ENCODE measurements around the gene TXNDC16. TPM values are rescaled to one million over a fixed set of nuclear protein-coding genes. Genes with fewer than 3 reads are reported as not detected.

Gene TXNDC16
- total RNA-seq, 1 experiment from 2014 or later, result 13.2 TPM

- Mint-ChIP-seq H3K27ac (no peak overlapping the region), H3K36me3 (ENCODE audit: insufficient read depth in 1 of 3, low read depth in 3 of 3) (peaks cover 0 to 26% (median 9%) of the 10 kb centered on the region in 3 experiments; a peak in 5 of 7 replicates), H3K4me1 (peaks cover 7 to 8% of the 10 kb centered on the region in 2 experiments), H3K27me3 (ENCODE audit: low read depth) (no peaks in the 10 kb centered on the region), H3K4me3 (no peak overlapping the region), H3K9me3 (no peaks in the 10 kb centered on the region)
- TF ChIP-seq CTCF (conservative IDR thresholded peaks at IDR 0.05), result no peak
- Histone ChIP-seq H3K4me1 (ENCODE audit: insufficient read depth, low read length) (peaks cover 4% of the 10 kb centered on the region; the same call in 1 of the 2 replicates), H4K5ac (ENCODE audit: insufficient read length, low read depth, low read length) (no peak overlapping the region), H4K91ac (ENCODE audit: insufficient read length, low read depth, low read length) (no peak overlapping the region), H3K14ac (ENCODE audit: insufficient read depth, low read length) (no peak overlapping the region), H3K56ac (ENCODE audit: insufficient read length, low read depth, low read length) (no peak overlapping the region), H3K27me3 (ENCODE audit: insufficient read depth, low read length) (no peaks in the 10 kb centered on the region), H3K9ac (ENCODE audit: extremely low read depth, insufficient read length, low read length) (no peak overlapping the region), H4K20me1 (ENCODE audit: control insufficient read depth, insufficient read depth, insufficient read length) (no peaks in the 10 kb centered on the region), H2BK20ac (ENCODE audit: low read depth, low read length, poor library complexity, severe bottlenecking) (no peak overlapping the region), H3K23ac (ENCODE audit: insufficient read length, low read depth, low read length) (no peak overlapping the region), H3K79me2 (ENCODE audit: insufficient read depth, low read length) (no peaks in the 10 kb centered on the region), H4K8ac (replicated peaks; ENCODE audit: insufficient read length, low read depth, low read length) (no peak overlapping the region), H3K4ac (ENCODE audit: low read depth, low read length) (no peak overlapping the region), H2BK5ac (ENCODE audit: insufficient read length, low read length) (no peak overlapping the region), H3K18ac (ENCODE audit: insufficient read length, low read depth, low read length) (no peak overlapping the region), H3K23me2 (ENCODE audit: insufficient read length, low read depth, low read length, poor library complexity, severe bottlenecking) (no peaks in the 10 kb centered on the region), H3K9me3 (ENCODE audit: control insufficient read depth, low read depth, low read length) (no peaks in the 10 kb centered on the region), H2BK120ac (ENCODE audit: low read depth, low read length, poor library complexity, severe bottlenecking) (no peak overlapping the region), H2BK15ac (ENCODE audit: low read depth, low read length) (no peak overlapping the region), H3K4me2 (ENCODE audit: insufficient read depth, insufficient read length, low read length) (no peak overlapping the region), H3K27ac (ENCODE audit: insufficient read length, low read depth, low read length) (no peak overlapping the region), H2AK5ac (ENCODE audit: insufficient read length, low read length) (no peak overlapping the region), H3K79me1 (ENCODE audit: insufficient read depth, low read depth, low read length, poor library complexity, severe bottlenecking) (no peaks in the 10 kb centered on the region), H2BK12ac (ENCODE audit: insufficient read length, low read depth, low read length) (no peak overlapping the region), H3T11ph (ENCODE audit: low read length) (no peak overlapping the region), H2AFZ (ENCODE audit: low read length) (no peak overlapping the region)
- WGBS (ENCODE audit: extremely low coverage, insufficient read length, low lambda C conversion rate), result no CpG with 5 or more reads among the region's 3 CpGs
- DNase-seq, result no peak
Measured at GRCh38 chr14:52536269-52536668, 16.0 kb downstream of the TXNDC16 start.

Measured in H9 (cell line).